Stomach (tissue), 9 donors: ENCODE data around the gene KCNG3. TPM values are rescaled to one million over a fixed set of nuclear protein-coding genes. Genes with fewer than 3 reads are reported as not detected.
"Not testable (repeated sequence)": the region's sequence is repeated elsewhere in the genome, so short reads cannot be mapped to it uniquely, and the experiment has no call there.

ENCODE experiments used
- DNase-seq, 2 donors: peaks; one replicate each; pipeline versions ENCODE4 v3.0.0 to v3.0.0-alpha.2; 2013 to 2019
- H3K27ac ChIP-seq, 5 donors: fragments of 200-600 bp in 4 of 5; sonication (generic) in 4 of 5; one replicate each; pipeline ENCODE4 v1.5.1; 2013 to 2019; ENCODE audit warnings: mild to moderate bottlenecking in 1 of 5, moderate library complexity in 1 of 5
- H3K27me3 ChIP-seq, 3 donors: fragments of 200-600 bp; sonication (generic); one replicate each; pipeline ENCODE4 v1.5.1; 2017 to 2019; ENCODE audit warnings: mixed run types in 1 of 3
- H3K36me3 ChIP-seq, 4 donors: fragments of 200-600 bp; sonication (generic); 1 replicate in 3 of 4; 2 replicates in 1 of 4; pipeline ENCODE4 v1.5.1; 2016 to 2019
- H3K4me1 ChIP-seq, 4 donors: fragments of 200-600 bp; sonication (generic); one replicate each; pipeline ENCODE4 v1.5.1; 2016 to 2019
- H3K4me3 ChIP-seq, 4 donors: fragments of 200-600 bp; sonication (generic) in 3 of 4; one replicate each; pipeline ENCODE4 v1.5.1; 2016 to 2019; ENCODE audit warnings: mild to moderate bottlenecking in 1 of 4
- H3K9me3 ChIP-seq, 4 donors: fragments of 200-600 bp; sonication (generic); one replicate each; pipeline ENCODE4 v1.5.1; 2016 to 2019
- CTCF ChIP-seq, 7 experiments: fragments of 450-650 bp in 4 of 7; fragments of 200-600 bp in 3 of 7; sonication (generic) in 3 of 7; IDR thresholded peaks; one replicate each; pipeline ENCODE4 v1.5.1; 2016 to 2019; ENCODE audit warnings: antibody characterized with exemption in 7 of 7, control low read depth in 2 of 7, mild to moderate bottlenecking in 1 of 7
- EP300 ChIP-seq: sonication (generic); formaldehyde crosslinking; IDR thresholded peaks from one replicate; pipeline ENCODE4 v1.6.1; 2017; ENCODE audit warnings: antibody characterized with exemption
- POLR2A ChIP-seq, 4 donors: fragments of 450-650 bp; IDR thresholded peaks; one replicate each; pipeline ENCODE4 v1.6.1; 2016; ENCODE audit warnings: antibody characterized with exemption in 4 of 4, control low read depth in 2 of 4, mild to moderate bottlenecking in 1 of 4, moderate library complexity in 1 of 4
- POLR2AphosphoS5 ChIP-seq, 3 donors: sonication (generic); formaldehyde crosslinking; IDR thresholded peaks; one replicate each; pipeline ENCODE4 v1.6.1; 2016; ENCODE audit warnings: antibody characterized with exemption in 3 of 3
- WGBS, 5 donors: extraction: QIAGEN DNeasy Blood & Tissue Kit in 3 of 5; methylation state at CpG; one replicate each; pipeline versions ENCODE4 v1.1.5 to v1.1.7; 2013 to 2018; 5-methylcytosine and 5-hydroxymethylcytosine counted together
- intact Hi-C: fragments of 100-400 bp; cut with DNase I; formaldehyde crosslinking; loops from one replicate; pipeline ENCODE4 v1.15.1; 2023; ENCODE audit warnings: low total_unique reads
- polyA plus RNA-seq, 3 donors: library from polyadenylated mRNA; stranded (reverse); fragments of 200-250 nt; gene quantifications; one replicate each; pipeline ENCODE4 v1.2.3, GENCODE V29; 2013
- small RNA-seq, 4 donors: library from RNA; depleted of rRNA; stranded (forward); fragments of <200 nt; gene quantifications; one replicate each; pipeline ENCODE3, GENCODE V24; 2016
- total RNA-seq, 5 donors: library from RNA; depleted of rRNA; stranded (reverse); fragments of >200 nt; gene quantifications; one replicate each; pipeline versions ENCODE4 v1.1.0 to v1.2.3, GENCODE V29; 2014 to 2016
- donor health status: healthy with polysubstance abuse.
- donor health status: Bipolar disorder and iron deficiency.
- donor health status: healthy.

Gene KCNG3
- total and polyA plus RNA-seq, 8 donors: 0.43 to 55.3 (median 1.5) TPM; not detected in 5

- WGBS, 5 donors: 57 to 75% (median 64%) methylated on average over 4 of the region's 4 CpGs
These were observed 89.1 kb downstream of the KCNG3 start for GRCh38 chr2:42404676-42405075.

GRCh38 chr2:42401773-42402172 lies 92.0 kb downstream of the KCNG3 start:
- no peak for DNase-seq
- Histone ChIP-seq H3K27me3 (no peaks in the 10 kb centered on the region), H3K27ac (no peak overlapping the region), H3K4me3 (no peak overlapping the region), H3K36me3 (no peaks in the 10 kb centered on the region), H3K4me1 (no peaks in the 10 kb centered on the region), H3K9me3 (no peaks in the 10 kb centered on the region)
- 89 to 94% (median 93%) methylated on average over 6 of the region's 6 CpGs for WGBS, 5 donors
- TF ChIP-seq CTCF (IDR thresholded peaks at IDR 0.05): no peak
- no peak for TF ChIP-seq POLR2AphosphoS5 (IDR thresholded peaks at IDR 0.05)
- no peak for TF ChIP-seq POLR2A (IDR thresholded peaks at IDR 0.05)
- intact Hi-C loops: no loop called here

More at GRCh38 chr2:42404676-42405075, 89.1 kb downstream of the KCNG3 start:
- intact Hi-C loops: no loop called here
- H3K36me3 ChIP-seq: no peaks in the 10 kb centered on the region
- no peak overlapping the region for H3K4me3 ChIP-seq
- TF ChIP-seq POLR2AphosphoS5 (IDR thresholded peaks at IDR 0.05) (no peak), CTCF (IDR thresholded peaks at IDR 0.05) (no peak), EP300 (no peak), POLR2A (IDR thresholded peaks at IDR 0.05) (no peak)
- H3K4me1 ChIP-seq: no peaks in the 10 kb centered on the region
- no peak for DNase-seq
- H3K27ac ChIP-seq: no peak overlapping the region
- H3K9me3 ChIP-seq: no peaks in the 10 kb centered on the region
- H3K27me3 ChIP-seq: peaks cover 0 to 8% (median 0%) of the 10 kb centered on the region in 3 donors

- H3K36me3 ChIP-seq, H3K9me3 ChIP-seq, DNase-seq, intact Hi-C loops, H3K27me3 ChIP-seq, H3K27ac ChIP-seq, H3K4me3 ChIP-seq, H3K4me1 ChIP-seq: not testable (repeated sequence)
- WGBS, 5 donors: 91 to 96% (median 95%) methylated on average over 11 of the region's 11 CpGs
These were observed 95.7 kb downstream of the KCNG3 start for GRCh38 chr2:42398052-42398451.

- H3K27ac ChIP-seq, DNase-seq, H3K9me3 ChIP-seq, H3K4me1 ChIP-seq, intact Hi-C loops, H3K36me3 ChIP-seq, H3K27me3 ChIP-seq, H3K4me3 ChIP-seq: not testable (repeated sequence)
- 95 to 98% (median 96%) methylated on average over 3 of the region's 3 CpGs for WGBS, 5 donors
These were observed 100.5 kb downstream of the KCNG3 start for GRCh38 chr2:42393320-42393719.

GRCh38 chr2:42392191-42392590 lies 101.6 kb downstream of the KCNG3 start:
- 88 to 98% (median 93%) methylated on average over 1 of the region's 1 CpG for WGBS, 5 donors
- no peak for TF ChIP-seq EP300
- no peak for TF ChIP-seq CTCF (IDR thresholded peaks at IDR 0.05)
- no peak for TF ChIP-seq POLR2AphosphoS5 (IDR thresholded peaks at IDR 0.05)
- no peak for TF ChIP-seq POLR2A (IDR thresholded peaks at IDR 0.05)

More at GRCh38 chr2:42392191-42392590, 101.6 kb downstream of the KCNG3 start:
- no peak overlapping the region for H3K4me3 ChIP-seq
- intact Hi-C loops: no loop called here
- H3K4me1 ChIP-seq: no peaks in the 10 kb centered on the region
- no peaks in the 10 kb centered on the region for H3K36me3 ChIP-seq
- no peaks in the 10 kb centered on the region for H3K9me3 ChIP-seq
- H3K27me3 ChIP-seq: peaks cover 0 to 5% (median 0%) of the 10 kb centered on the region in 3 donors
- DNase-seq: no peak
- no peak overlapping the region for H3K27ac ChIP-seq

Small RNAs within 50 kb of the gene (small RNA-seq; reads per million reads assigned to genes)
- gene RF00017 (0 reads per million in 4 donors), gene RF00612 (0 to 0.08 (median 0) reads per million in 4 donors)

Other genes starting within 250 kb of the KCNG3 start
- 100 to 1,000 TPM in 1 of 5 donors, 10 to 100 TPM in 4; 36.2 to 135 (median 59.3) TPM for gene COX7A2L, start 132.8 kb downstream of the KCNG3 start, total RNA-seq
- 100 to 1,000 TPM; 120 to 222 (median 142) TPM for gene COX7A2L, start 132.8 kb downstream of the KCNG3 start, polyA plus RNA-seq
- gene MTA3, start 74.7 kb upstream of the KCNG3 start, total RNA-seq: 100 to 1,000 TPM in 1 of 5 donors, 10 to 100 TPM in 4; 35.0 to 120 (median 59.3) TPM
- 10 to 100 TPM; 27.8 to 42.0 (median 34.8) TPM for gene MTA3, start 74.7 kb upstream of the KCNG3 start, polyA plus RNA-seq